Thyroid gland (tissue), 4 donors: ENCODE measurements around the gene DNAH17.

ENCODE experiments used
- POLR2A ChIP-seq, 2 donors: fragments of 450-650 bp; IDR thresholded peaks; one replicate each; pipeline ENCODE4 v1.6.1; 2017; ENCODE audit warnings: antibody characterized with exemption in 2 of 2, mild to moderate bottlenecking in 2 of 2, moderate library complexity in 1 of 2
- TF ChIP-seq, protein P1 (sequence below), 6 experiments: fragments of 200-600 bp in 3 of 6; fragments of 450-650 bp in 3 of 6; sonication (generic) in 3 of 6; IDR thresholded peaks; one replicate each; pipeline ENCODE4 v1.5.1; 2016 to 2019; ENCODE audit warnings: antibody characterized with exemption in 6 of 6, mild to moderate bottlenecking in 2 of 6, inconsistent platforms in 1 of 6, moderate library complexity in 1 of 6

DNA sequence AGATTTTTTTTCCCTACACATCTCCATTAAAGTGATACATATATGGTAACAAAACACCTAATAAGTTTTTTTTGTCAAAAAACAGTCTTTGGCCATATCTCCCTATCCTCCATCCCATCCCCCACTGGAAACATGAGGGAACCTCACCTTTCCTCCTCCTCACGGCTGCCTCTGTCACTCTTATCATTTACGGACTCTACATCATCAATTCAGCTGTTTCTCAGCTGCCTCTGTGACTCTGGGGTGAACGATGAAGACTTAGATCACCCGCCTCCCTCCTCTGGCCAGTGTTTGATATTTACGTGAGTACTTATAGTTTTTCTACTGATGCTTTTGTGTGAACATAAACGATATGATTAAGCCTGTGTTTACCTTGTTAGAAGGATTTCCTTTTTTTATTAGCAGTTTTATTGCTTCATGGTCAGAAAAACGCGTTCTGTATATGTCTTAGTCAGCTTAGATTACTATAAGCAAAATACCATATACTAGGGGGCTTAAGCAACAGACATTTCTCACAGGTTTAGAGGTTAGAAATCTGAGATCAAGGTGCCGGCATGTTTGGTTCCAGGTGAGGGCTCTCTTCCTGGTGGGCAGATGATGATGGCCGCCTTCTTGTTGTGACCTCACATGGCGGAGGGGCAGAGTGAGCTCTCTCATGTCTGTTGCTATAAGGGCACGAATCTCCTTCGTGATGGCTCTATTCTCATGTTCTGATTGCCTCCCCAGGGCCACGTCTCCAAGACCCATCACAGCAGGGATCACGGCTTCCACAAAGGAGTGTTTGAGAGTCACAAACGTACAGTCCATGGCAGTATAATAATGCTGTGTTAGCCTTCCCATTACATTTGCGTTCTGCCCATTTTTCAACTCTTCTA, 32.1 kb downstream of the DNAH17 start:
- TF ChIP-seq, protein P1, sequence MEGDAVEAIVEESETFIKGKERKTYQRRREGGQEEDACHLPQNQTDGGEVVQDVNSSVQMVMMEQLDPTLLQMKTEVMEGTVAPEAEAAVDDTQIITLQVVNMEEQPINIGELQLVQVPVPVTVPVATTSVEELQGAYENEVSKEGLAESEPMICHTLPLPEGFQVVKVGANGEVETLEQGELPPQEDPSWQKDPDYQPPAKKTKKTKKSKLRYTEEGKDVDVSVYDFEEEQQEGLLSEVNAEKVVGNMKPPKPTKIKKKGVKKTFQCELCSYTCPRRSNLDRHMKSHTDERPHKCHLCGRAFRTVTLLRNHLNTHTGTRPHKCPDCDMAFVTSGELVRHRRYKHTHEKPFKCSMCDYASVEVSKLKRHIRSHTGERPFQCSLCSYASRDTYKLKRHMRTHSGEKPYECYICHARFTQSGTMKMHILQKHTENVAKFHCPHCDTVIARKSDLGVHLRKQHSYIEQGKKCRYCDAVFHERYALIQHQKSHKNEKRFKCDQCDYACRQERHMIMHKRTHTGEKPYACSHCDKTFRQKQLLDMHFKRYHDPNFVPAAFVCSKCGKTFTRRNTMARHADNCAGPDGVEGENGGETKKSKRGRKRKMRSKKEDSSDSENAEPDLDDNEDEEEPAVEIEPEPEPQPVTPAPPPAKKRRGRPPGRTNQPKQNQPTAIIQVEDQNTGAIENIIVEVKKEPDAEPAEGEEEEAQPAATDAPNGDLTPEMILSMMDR (IDR thresholded peaks at IDR 0.05): no peak
- no peak for TF ChIP-seq POLR2A (IDR thresholded peaks at IDR 0.05)
